Stimulated activated CD8-positive, alpha-beta memory T cell treated with anti-CD3 and anti-CD28 coated beads, Interleukin-4, amount 100 ng/mL, for 4 hours (primary cell): ENCODE results near the gene MAGEB17.

Experiments
- DNase-seq, 2 donors: peaks; one replicate each; pipeline ENCODE4 v3.0.0-alpha.2; 2020; ENCODE audit warnings: low read depth in 2 of 2, low spot score in 1 of 2

Gene MAGEB17

DNA sequence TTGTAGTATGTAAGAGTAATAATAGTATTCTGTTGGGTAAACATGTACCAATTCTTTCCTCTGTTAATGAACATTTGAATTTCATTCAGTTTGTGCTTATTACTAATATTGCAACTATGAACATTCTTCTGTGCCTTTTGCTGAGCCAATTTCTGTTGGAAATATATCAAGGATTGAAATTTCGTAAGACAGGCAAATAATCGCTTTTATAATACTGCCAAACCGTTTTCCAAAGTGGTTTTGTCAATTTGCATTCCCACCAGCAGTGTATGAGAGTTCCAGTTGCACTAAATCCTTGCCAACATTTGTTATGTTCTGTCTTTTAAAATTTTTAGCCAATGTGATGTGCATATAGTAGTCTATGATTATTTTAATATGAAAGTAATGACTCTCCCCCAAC is 38.6 kb downstream of the MAGEB17 start:
- DNase-seq: no peak

DNA sequence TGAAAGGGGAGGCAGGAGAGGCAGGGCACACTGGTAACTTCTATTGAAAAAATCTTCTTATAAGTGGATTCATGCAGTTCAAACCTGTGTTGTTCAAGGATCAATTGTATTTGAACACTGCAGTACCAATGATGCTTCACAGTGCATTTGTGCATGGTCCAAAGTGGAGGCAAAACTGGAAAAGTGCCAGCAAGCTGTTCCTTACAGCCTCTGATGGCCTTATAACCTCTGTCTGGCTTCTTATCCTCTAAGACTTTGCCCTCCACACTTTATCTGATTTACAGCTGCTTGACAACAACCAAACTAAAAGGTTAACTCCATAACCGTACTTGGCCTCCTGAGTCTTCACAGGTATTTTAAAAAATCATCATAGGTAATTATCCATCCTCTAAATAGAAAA is 40.4 kb downstream of the MAGEB17 start:
- no peak for DNase-seq

DNA sequence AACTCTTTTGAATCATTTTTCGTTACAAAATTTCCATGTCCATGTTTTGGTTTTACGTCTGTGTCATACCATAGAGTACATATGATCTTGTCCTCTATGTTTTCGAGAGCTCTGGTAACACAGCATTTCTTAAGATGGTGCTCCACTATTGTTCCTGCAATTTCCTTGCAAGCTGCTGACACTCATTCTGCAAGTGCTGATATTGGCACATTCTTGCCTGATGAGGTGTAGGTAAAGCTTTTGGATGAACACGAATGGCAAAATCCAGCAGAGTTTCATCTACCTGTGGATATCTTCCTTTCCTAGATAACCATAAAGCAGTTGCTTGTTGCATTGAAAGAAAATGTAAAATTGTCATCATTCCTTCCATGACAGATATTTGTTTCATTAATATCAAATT is 41.3 kb downstream of the MAGEB17 start:
- DNase-seq: no peak

DNA sequence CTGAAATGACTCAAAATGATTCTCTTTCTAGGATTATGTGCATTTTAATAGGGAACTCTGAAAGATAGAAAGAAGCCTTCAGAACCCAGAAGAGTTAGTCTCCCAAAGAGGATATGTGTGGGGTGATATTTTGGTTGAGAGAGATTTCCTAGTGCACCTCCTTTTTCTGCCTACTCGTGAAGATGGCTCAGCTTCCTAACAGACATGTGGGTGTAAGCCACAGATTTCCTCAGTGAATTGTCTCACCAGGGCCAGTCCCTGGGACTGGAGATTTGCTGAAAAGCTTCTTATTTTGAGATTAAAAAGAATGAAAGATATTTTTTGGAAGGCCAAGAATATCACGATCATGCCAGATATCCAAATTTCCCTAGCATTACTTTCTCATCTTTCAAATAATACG is 42.8 kb downstream of the MAGEB17 start:
- DNase-seq: no peak

DNA sequence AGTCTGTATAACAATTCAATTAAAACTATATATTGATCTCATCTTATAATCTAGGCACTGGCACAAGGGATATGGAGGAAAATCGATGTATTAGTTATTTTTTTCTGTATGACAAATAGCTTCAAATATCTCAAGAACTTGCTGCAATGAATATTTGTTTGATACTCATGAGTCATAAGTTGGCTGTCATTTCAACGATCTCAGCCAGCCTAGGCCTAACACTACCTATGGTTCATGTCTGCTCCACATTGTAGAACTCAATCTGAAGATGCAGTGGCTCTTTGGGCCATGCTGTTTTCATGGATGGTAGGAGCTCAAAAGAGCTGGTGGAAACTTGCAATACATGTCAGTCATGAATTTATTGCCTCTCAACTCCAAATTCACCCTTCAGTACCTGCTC is 44.7 kb downstream of the MAGEB17 start:
- DNase-seq: no peak

DNA sequence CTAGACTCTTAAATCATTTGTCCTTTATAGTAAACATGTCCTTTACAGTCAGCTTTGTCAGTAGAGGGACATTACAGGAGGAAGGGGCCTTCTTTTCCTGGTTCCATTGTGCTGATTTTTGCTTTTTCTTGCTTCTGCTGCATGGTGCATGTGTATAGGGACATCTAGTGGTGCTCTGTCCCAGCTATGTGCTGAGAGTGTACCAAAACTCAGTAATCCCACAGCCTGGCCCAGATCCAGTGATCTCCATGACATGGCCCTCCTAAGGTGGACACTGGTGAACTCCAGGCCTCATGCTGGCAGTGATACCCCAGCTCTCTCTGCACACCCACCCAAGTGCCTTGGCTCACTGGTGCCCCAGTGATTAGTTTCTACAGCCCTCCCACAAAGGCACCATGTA is 45.2 kb downstream of the MAGEB17 start:
- no peak for DNase-seq

DNA sequence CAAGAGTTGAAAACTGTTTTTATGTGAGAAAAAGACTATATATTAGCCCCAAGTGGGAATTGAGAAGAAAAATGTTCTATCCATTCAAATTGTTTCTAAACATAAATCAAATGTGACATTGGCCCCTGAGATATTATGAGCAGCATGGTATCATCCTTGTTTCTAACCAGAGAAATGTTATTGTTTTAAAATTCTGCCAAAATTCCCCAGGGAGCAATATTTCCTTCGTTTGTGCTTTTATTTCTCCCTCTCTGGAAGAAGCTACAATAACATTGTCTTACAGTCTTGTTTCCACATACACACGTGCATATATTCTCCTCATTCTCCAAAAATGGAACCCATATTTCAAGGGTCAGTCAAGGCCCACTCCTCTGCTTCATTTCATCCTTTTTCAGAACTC is 46.7 kb downstream of the MAGEB17 start:
- DNase-seq: no peak

DNA sequence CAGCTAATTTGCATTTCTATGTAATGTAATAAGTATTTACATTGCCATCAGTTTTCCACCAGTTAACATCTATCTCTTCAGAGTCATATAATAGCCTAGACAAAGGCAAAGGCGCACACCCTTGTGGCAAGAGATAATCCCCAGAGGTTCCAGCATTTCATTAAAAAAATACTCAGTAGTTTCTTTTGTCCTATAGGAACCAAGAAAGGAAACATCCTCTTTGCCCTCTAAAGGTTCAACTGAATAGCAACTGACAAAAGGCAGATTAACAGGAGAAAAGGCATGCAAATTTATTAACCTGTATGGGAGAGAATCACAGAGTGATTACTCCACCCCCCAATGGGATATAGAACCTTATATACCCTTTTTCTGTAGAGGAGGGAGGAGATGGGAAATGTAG is 48.4 kb downstream of the MAGEB17 start:
- DNase-seq: no peak
